ENCODE measurements around the gene PTGIS.
A peak's percentile ranks its signal among the peaks of the same experiment; 100 is the strongest.

Gene PTGIS

DNA sequence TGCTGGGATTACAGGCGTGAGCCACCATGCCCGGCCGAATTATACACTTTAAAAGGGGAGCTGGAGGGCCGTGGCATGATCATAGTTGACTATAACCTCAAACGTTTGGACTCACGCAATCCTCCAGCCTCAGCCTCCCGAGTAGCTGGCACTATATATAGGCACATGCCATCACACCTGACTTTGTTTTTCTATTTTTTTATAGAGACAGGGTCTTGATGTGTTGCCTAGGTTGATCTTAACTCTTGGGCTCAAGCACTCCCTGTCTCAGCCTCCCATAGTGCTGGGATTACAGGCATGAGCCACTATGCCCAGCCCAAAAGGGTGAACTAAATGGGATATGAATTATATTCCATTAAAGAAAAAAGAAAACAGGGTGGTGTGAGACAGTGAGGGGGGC, 7.8 kb downstream of the PTGIS start:
- no peak for DNase-seq (ENCODE audit: low read depth)

GRCh38 chr20:49559411-49560081, 8.4 kb downstream of the PTGIS start:
- no peak for DNase-seq (ENCODE audit: low read depth)

GRCh38 chr20:49558826-49559225, 9.1 kb downstream of the PTGIS start:
- no peak for DNase-seq (ENCODE audit: low read depth)

DNA sequence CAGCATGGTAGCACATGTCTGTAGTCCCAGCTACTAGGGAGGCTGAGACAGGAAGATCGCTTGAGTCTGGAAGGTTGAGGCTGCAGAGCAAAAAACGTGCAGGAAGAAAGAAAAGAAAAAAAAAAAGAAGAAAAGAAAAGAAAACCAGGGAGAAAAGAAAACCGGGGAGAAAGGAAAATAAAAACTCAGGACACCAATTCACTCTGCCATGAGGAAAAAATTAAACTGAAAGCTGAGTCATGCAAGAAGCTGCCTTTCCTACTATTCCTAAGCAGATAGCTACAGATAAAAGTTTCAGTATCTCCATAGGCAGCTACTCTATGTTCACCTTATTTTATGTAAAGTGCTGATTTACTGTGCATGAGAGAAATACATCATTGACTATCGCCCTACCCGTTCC, 10.5 kb downstream of the PTGIS start:
- no peak for DNase-seq (ENCODE audit: low read depth)

DNA sequence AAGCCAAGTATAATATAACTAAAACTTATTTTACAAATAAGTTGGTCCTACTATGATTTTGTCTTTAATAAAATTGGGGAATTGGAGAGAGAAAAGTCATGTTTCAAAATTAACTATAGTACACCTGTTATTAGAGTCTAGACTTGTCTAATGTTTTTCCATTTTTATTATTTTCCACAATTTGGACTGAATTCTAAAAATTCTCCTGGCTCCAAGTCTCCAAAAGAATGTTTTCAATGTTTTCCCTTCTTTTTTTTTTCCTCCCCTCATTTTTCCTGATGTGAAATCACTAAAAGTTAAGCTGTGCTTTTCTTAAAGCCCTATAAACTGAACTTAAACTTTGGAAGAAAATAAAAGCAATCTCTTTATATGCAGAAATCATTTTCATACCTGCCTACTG, 11.3 kb downstream of the PTGIS start:
- no peak for DNase-seq (ENCODE audit: low read depth)

GRCh38 chr20:49549801-49550551, 18.0 kb downstream of the PTGIS start:
- no peak for DNase-seq (ENCODE audit: low read depth)

DNA sequence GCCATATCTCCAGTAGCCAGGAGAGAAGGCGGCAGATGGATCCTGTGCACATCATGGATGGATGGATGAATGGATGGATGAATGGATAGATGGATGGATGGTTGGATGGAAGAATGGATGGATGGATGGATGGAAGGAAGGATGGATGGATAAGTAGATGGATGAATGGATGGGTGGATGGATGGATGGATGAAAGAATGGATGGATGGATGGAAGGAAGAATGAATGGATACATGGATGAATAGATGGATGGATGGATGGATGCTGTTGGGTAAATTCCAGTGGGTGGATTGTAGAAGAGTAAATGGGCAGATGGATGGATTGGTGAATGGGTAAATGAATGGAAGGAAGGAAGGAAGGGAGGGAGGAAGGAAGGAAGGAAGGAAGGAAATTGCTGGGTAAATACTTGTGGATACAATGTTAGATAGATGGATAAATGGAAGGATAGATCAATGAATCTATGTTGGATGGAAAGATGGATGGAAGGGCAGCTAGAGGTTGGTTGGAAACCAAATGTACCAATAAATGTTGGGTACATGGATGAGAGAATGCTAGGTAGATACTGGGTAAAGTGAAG, 19.5 kb downstream of the PTGIS start:
- DNase-seq (ENCODE audit: low read depth): no peak

DNA sequence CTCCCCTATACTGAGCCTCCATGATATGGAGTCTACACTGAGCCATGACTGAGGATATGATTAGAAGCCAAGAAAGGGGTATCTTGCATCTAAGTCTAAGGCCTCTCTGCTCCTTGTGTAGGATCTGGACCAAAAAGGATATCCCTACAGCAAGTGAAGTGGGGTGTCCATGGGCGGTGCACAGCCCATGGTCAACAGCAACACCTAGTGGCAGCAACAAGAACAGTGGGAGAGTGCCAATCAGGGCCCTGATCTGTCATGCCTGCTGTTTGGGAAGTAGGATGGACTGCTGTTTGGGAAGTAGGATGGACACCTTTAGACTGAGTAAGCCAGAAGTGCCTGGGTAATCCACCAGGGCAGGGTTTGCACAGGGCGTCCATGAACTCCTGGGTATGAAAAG, 22.4 kb downstream of the PTGIS start:
- no peak for DNase-seq (ENCODE audit: low read depth)

DNA sequence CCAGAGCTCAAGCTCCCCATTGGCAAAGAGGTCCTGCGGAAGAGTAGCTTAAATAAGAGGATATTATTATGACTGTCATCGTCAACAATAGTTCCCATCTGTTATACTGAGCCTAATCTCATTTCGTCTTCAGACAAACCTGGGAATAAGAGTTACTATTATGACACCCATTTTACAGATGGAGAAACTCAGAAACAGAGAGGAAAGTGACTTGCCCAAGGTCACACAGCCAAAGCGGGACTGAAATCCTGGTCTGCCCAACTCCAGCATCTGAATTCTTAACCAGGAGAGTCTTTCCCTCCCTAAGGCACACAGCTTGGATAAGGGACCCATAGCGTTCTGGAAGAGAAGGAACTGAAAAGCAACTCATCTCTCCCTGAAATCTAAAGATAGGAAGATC, 23.4 kb downstream of the PTGIS start:
- DNase-seq (ENCODE audit: low read depth): no peak

GRCh38 chr20:49543858-49544437, 24.0 kb downstream of the PTGIS start:
- no peak for DNase-seq (ENCODE audit: low read depth)

DNA sequence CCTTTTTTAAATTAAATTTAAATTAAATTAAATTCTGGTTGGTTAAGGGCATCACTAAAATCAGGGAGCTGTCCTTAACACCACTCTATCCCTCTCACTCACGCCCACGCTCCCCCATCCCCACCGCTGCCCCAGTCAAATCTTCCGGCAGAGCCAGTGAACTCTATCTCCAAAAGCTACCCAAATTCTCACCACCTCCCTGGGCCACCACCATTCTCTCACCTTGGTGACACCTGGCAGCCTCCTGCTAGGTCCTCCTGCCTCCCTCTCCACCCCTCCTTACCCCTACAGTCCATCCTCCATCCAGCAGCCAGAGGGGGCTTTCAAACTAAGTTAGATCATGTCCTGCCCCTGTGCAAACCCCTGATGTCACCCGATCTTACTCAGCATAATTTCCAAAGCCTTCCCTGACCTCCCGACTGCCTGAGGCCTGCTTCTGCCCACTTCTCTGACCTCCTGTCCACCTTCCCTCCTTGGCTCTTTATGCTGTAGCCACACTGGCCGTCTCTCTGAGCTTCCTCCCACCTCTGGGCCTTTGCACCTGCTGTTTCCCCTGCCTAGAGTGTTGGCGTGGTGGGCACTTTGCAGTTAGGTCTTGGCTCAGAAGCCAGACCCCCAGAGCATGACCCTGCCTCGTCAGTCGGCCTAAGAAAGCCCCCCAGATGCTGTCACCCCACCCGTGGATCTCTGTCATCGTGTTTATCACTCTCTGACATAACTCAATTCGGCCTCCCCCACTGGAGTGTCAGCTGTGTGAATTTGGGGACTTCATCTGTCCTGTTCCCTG, 24.7 kb downstream of the PTGIS start:
- DNase-seq (ENCODE audit: low read depth): no peak

- no peak for DNase-seq (ENCODE audit: low read depth)
These were observed 25.4 kb downstream of the PTGIS start for GRCh38 chr20:49542514-49542991.

GRCh38 chr20:49541733-49542513, 26.0 kb downstream of the PTGIS start:
- peak; percentile 67 for DNase-seq (ENCODE audit: low read depth)

DNA sequence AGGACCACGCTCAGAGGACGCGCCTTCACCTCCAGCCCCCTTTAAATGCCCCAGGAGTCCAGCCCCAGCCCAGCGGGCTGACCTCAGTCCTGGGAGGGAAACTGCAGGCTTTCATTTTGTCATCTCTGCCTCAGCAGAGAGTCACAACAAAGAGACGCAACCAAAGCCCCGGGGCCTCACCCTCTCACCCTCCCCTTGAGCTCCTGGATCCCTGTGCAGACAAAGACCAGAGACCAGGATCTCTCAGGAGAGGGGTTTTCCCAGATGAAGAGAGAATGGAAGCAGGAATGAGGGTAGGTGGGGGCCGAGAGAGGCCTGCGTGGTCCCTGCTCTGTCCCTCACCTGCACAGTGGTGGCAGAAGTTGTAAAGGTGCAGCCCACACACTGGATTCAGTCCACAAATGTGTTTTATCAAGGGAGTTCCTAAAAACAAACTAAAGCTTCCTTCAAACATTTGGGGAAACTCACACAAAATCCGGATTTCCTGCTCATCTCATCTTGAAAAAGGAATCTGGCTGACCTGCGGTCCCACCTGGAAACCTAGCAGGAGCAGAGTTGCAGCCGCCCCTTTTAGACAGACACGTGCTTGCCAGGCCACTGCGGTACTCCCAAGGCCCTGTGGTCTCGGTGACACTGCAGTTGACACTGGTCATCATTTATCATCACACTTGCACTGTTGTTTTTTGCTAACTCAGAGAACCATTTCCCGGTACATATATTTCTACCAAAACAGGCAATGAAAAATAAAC, 27.1 kb downstream of the PTGIS start:
- DNase-seq (ENCODE audit: low read depth): no peak

DNA sequence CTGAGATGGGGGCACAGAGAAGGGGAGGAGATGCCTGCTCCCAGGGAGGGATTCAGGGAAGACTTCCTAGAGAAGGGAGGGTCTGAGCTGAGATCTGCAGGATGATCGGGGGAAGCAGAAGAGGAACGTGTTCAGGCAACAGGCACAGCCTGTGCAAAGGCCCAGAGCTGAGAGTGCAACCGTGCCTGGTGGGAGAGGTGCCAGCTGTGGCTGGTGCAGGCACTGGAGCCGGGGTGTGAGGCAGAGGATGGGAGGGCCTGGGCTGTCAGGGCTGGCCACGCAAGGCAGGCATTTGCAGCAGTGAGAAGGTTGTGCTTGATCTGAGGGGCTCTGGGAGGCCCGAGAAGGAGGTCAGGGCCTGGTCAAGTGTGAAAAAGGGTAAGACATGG, 27.7 kb downstream of the PTGIS start:
- no peak for DNase-seq (ENCODE audit: low read depth)

DNA sequence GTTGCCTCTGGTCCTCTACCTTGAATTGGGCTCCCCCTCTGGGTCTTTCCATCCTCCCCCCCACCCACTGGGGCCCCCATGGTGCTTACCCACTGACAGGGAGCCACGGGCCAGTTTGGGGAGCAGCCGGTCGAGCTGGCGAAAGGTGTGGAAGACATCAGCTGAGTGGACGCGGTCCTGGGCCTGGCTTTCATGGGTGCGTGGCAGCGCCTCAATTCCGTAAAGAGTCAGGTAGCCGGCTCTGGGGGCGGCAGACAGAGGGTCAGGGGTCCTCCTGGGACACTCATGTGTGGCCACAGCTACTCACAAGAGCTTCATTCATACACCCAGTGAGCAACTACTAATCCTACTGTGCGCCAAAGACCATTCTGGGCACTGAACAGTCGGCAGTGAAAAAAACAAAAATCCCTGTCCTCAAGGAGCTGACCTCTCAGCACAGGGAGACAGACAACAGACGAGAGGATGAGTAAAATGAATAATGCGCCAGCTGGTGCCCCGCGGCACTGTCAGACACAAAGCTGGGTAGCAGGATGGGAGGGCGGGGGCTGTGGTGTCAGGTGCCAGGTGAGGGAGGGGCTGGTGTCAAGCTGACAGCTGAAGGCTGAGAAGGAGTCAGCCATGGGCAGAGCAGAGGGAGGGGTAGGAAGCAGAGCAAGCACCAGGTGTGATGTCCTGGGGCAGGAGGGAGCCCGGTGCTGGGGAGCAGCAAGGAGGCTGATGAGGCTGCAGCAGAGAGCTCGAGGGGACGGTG, 28.3 kb downstream of the PTGIS start:
- no peak for DNase-seq (ENCODE audit: low read depth)

DNA sequence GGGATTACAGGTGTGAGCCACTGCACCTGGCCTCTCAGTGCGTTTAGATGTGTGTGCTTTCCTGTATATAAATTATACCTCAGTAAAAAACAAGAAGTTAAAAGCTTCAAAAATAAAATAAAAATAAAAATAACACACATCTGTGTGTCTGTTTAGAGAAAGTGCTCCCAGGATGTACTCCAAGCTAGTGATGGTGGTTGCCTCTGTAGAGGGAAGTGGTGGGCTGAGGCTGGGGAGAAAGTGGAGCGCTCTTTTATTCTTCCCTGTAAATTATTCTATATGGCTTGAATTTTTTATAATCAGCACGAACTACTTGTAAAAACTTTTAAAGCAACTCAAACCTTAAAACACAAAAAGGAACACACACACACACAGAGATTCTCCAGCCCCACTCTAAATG, 29.0 kb downstream of the PTGIS start:
- no peak for DNase-seq (ENCODE audit: low read depth)

- DNase-seq (ENCODE audit: low read depth): peak; percentile 84
These were observed 33.7 kb downstream of the PTGIS start for GRCh38 chr20:49534255-49534712.

- DNase-seq (ENCODE audit: low read depth): no peak
These were observed 35.5 kb downstream of the PTGIS start for GRCh38 chr20:49532285-49532946.
